Measurements from ENCODE around the gene QRFP. TPM values are rescaled to one million over a fixed set of nuclear protein-coding genes. Genes with fewer than 3 reads are reported as not detected.

QRFP gene
- polyA plus RNA-seq, 1 donor (not counting 4 experiments of a cell fraction or from before 2014, with no cell fraction given) = not detected

GRCh38 chr9:130870491-130871381 lies 25.9 kb downstream of the QRFP start:
- Histone ChIP-seq H3K27ac (ENCODE audit: control insufficient read depth, insufficient read depth, low read length) (no peak overlapping the region), H3K4me2 (ENCODE audit: control insufficient read depth, extremely low read depth, insufficient read depth, low read depth, low read length) (no peak overlapping the region), H3K9ac (ENCODE audit: control insufficient read depth, extremely low read depth, insufficient read depth, low read length) (no peak overlapping the region), H3K9me3 (ENCODE audit: control insufficient read depth, low read depth, low read length) (no peaks in the 10 kb centered on the region), H4K20me1 (ENCODE audit: control insufficient read depth, extremely low read depth, insufficient read depth, low read length) (peaks cover 8% of the 10 kb centered on the region), H3K9me1 (ENCODE audit: control insufficient read depth, extremely low read depth, insufficient read depth, low read length) (no peaks in the 10 kb centered on the region), H3K79me2 (ENCODE audit: control insufficient read depth, insufficient read depth, low read length) (peaks cover 10% of the 10 kb centered on the region), H2AFZ (ENCODE audit: control insufficient read depth, low read length) (no peak overlapping the region), H3K36me3 (ENCODE audit: control insufficient read depth in 2 of 2, extremely low read depth in 1 of 2, insufficient read depth in 2 of 2, low read length in 2 of 2) (peaks cover 22 to 41% of the 10 kb centered on the region in 2 experiments), H3K27me3 (ENCODE audit: control insufficient read depth, extremely low read depth, insufficient read depth, low read length) (no peaks in the 10 kb centered on the region), H3K4me3 (ENCODE audit: control insufficient read depth in 2 of 3, extremely low read depth in 1 of 3, insufficient read depth in 2 of 3, low read depth in 1 of 3, low read length in 3 of 3) (no peak overlapping the region), H3K4me1 (ENCODE audit: control insufficient read depth, extremely low read depth, insufficient read depth, low read length) (no peaks in the 10 kb centered on the region)
- no peak for TF ChIP-seq EZH2 (IDR thresholded peaks at IDR 0.05; ENCODE audit: low read length)
- TF ChIP-seq, protein P1, sequence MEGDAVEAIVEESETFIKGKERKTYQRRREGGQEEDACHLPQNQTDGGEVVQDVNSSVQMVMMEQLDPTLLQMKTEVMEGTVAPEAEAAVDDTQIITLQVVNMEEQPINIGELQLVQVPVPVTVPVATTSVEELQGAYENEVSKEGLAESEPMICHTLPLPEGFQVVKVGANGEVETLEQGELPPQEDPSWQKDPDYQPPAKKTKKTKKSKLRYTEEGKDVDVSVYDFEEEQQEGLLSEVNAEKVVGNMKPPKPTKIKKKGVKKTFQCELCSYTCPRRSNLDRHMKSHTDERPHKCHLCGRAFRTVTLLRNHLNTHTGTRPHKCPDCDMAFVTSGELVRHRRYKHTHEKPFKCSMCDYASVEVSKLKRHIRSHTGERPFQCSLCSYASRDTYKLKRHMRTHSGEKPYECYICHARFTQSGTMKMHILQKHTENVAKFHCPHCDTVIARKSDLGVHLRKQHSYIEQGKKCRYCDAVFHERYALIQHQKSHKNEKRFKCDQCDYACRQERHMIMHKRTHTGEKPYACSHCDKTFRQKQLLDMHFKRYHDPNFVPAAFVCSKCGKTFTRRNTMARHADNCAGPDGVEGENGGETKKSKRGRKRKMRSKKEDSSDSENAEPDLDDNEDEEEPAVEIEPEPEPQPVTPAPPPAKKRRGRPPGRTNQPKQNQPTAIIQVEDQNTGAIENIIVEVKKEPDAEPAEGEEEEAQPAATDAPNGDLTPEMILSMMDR (optimal IDR thresholded peaks at IDR 0.05 in 1 of 3, IDR thresholded peaks at IDR 0.05 in 1 of 3, conservative IDR thresholded peaks at IDR 0.05 in 1 of 3; ENCODE audit: extremely low read depth in 1 of 3, insufficient read depth in 2 of 3, low read length in 3 of 3) = no peak
- dilution Hi-C loops (cut with MboI; ENCODE audit: extremely low pct_ligation_motif_present, low sequenced_read_pairs) = no loop called here
- FAIRE-seq = no peak
- DNase-seq (ENCODE audit: low read depth, low spot score) = no peak

DNA sequence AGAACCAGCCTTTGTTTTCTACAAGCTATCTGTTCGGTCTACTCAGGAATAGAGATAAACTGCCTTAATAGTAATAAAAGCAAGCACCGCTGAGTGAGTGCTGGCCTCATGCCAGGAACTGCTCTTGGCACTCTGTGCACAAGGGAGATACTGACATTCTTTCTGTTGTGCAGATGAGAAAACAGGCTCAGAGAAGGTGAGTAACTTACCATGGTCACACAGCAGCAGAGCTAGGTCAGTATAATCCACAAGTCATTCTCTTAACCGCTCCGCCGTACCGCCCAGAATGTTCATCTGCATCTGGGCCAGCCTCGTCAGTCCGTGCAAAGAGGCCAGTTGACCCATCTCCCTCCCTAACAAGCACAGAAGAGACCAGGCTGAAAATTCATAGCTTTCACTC lies 27.4 kb downstream of the QRFP start:
- H2AFZ ChIP-seq (ENCODE audit: control insufficient read depth, low read length) = no peak overlapping the region
- no peak overlapping the region for H3K27ac ChIP-seq (ENCODE audit: control insufficient read depth, insufficient read depth, low read length)
- H3K9ac ChIP-seq (ENCODE audit: control insufficient read depth, extremely low read depth, insufficient read depth, low read length) = no peak overlapping the region
- no peaks in the 10 kb centered on the region for H3K9me1 ChIP-seq (ENCODE audit: control insufficient read depth, extremely low read depth, insufficient read depth, low read length)
- H3K4me1 ChIP-seq (ENCODE audit: control insufficient read depth, extremely low read depth, insufficient read depth, low read length) = no peaks in the 10 kb centered on the region
- H4K20me1 ChIP-seq (ENCODE audit: control insufficient read depth, extremely low read depth, insufficient read depth, low read length) = peaks cover 8% of the 10 kb centered on the region
- FAIRE-seq (no peak), DNase-seq (ENCODE audit: low read depth, low spot score) (no peak)
- no peak overlapping the region for H3K4me3 ChIP-seq (ENCODE audit: control insufficient read depth in 2 of 3, extremely low read depth in 1 of 3, insufficient read depth in 2 of 3, low read depth in 1 of 3, low read length in 3 of 3)
- no peak overlapping the region for H3K4me2 ChIP-seq (ENCODE audit: control insufficient read depth, extremely low read depth, insufficient read depth, low read depth, low read length)
- no peak for TF ChIP-seq EZH2 (IDR thresholded peaks at IDR 0.05; ENCODE audit: low read length)
- TF ChIP-seq, protein P1 (optimal IDR thresholded peaks at IDR 0.05 in 1 of 3, IDR thresholded peaks at IDR 0.05 in 1 of 3, conservative IDR thresholded peaks at IDR 0.05 in 1 of 3; ENCODE audit: extremely low read depth in 1 of 3, insufficient read depth in 2 of 3, low read length in 3 of 3) = no peak
- no peaks in the 10 kb centered on the region for H3K9me3 ChIP-seq (ENCODE audit: control insufficient read depth, low read depth, low read length)
- peaks cover 10% of the 10 kb centered on the region for H3K79me2 ChIP-seq (ENCODE audit: control insufficient read depth, insufficient read depth, low read length)
- peaks cover 19 to 32% of the 10 kb centered on the region in 2 experiments for H3K36me3 ChIP-seq (ENCODE audit: control insufficient read depth in 2 of 2, extremely low read depth in 1 of 2, insufficient read depth in 2 of 2, low read length in 2 of 2)
- no peaks in the 10 kb centered on the region for H3K27me3 ChIP-seq (ENCODE audit: control insufficient read depth, extremely low read depth, insufficient read depth, low read length)
- dilution Hi-C loops (cut with MboI; ENCODE audit: extremely low pct_ligation_motif_present, low sequenced_read_pairs) = no loop called here
